ENCODE measurements around the gene COL5A1. TPM values are rescaled to one million over a fixed set of nuclear protein-coding genes. Genes with fewer than 3 reads are reported as not detected.
"Not testable (repeated sequence)": the region's sequence is repeated elsewhere in the genome, so short reads cannot be mapped to it uniquely, and the experiment has no call there.

COL5A1 gene
- total RNA-seq, 1 donor: 188 TPM

DNA sequence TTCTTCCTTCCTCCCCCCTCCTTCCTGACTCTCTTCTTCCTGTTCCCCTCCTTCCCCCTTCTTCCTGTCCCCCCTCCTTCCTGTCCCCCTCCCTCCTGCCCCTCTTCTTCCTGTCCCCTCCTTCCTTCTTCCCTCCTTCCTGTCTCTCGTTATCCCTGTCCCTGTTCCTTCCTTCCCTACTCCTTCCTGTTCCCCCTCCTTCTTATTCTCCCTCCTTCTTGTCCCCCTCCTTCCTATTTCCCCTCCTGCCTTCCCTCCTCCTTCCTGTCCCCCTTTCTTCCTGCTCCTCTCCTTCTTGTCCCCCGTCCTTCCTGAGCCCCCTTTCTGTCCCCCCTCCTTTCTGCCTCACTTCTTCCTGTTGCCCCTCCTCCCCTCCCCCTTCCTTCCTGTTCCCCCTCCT lies 70.6 kb downstream of the COL5A1 start:
- DNase-seq (ENCODE audit: low read depth): no peak
- no peak overlapping the region for H3K4me3 ChIP-seq (ENCODE audit: low read depth, low read length)
- TF ChIP-seq, protein P1, sequence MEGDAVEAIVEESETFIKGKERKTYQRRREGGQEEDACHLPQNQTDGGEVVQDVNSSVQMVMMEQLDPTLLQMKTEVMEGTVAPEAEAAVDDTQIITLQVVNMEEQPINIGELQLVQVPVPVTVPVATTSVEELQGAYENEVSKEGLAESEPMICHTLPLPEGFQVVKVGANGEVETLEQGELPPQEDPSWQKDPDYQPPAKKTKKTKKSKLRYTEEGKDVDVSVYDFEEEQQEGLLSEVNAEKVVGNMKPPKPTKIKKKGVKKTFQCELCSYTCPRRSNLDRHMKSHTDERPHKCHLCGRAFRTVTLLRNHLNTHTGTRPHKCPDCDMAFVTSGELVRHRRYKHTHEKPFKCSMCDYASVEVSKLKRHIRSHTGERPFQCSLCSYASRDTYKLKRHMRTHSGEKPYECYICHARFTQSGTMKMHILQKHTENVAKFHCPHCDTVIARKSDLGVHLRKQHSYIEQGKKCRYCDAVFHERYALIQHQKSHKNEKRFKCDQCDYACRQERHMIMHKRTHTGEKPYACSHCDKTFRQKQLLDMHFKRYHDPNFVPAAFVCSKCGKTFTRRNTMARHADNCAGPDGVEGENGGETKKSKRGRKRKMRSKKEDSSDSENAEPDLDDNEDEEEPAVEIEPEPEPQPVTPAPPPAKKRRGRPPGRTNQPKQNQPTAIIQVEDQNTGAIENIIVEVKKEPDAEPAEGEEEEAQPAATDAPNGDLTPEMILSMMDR (IDR thresholded peaks at IDR 0.05; ENCODE audit: insufficient read depth, low read length): no peak

DNA sequence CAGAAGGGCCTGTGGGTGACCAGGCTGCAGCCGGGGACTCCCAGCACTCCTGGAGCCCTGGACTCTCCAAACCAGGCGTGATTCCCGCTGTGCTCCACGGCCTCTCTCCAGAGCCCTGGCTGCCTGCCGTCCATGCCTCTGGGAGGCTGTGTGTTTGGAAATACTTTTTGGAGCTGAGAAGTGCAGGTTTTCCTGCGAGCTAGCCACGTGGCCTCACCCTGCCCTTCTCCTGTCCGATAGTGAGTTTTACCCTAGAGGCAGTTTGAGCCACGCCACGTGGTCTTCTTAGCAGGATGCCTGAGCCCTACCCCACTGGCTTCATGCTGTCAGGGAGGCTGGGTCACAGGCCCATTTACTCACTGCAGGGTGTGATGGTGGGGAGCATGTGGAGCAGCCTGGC lies 71.3 kb downstream of the COL5A1 start:
- TF ChIP-seq, protein P1 (IDR thresholded peaks at IDR 0.05; ENCODE audit: insufficient read depth, low read length): no peak
- H3K4me3 ChIP-seq (ENCODE audit: low read depth, low read length): no peak overlapping the region
- DNase-seq (ENCODE audit: low read depth): peak; percentile 56

DNA sequence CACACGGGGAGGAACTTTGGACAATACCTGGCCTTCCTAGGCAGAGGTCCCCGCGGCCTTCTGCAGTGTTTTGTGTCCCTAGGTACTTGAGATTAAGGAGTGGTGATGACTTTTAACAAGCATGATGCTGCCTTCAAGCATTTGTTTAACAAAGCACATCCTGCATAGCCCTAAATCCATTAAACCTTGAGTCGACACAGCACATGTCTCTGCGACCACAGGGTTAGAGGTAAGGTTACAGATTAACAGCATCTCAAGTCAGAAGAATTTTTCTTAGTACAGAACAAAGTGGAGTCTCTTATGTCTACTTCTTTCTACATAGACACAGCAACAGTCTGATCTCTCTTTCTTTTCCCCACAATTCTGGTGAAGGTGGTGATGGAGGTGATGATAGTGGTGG lies 73.9 kb downstream of the COL5A1 start:
- H3K4me3 ChIP-seq (ENCODE audit: low read depth, low read length); DNase-seq (ENCODE audit: low read depth): not testable (repeated sequence)

DNA sequence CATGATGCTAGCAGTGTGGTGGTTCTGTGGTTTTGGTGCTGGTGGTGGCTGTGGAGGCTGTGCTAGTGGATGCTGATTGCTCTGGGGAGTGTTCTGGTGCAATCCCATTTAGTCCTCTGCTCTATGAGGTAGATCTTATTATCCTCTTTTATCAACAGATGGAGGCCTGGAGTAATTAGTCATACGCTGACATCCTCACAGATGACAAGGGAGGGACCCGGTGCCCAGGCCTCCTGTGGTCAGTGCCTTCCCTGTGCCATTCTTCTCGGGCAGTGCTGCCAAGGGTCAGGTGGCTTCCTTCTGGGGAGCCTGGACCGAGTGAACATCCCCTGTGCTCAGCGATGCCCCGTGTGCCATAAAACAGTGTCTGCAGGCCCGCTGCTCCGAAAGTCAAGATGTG lies 74.5 kb downstream of the COL5A1 start:
- TF ChIP-seq, protein P1 (IDR thresholded peaks at IDR 0.05; ENCODE audit: insufficient read depth, low read length): no peak
- no peak overlapping the region for H3K4me3 ChIP-seq (ENCODE audit: low read depth, low read length)
- no peak for DNase-seq (ENCODE audit: low read depth)

DNA sequence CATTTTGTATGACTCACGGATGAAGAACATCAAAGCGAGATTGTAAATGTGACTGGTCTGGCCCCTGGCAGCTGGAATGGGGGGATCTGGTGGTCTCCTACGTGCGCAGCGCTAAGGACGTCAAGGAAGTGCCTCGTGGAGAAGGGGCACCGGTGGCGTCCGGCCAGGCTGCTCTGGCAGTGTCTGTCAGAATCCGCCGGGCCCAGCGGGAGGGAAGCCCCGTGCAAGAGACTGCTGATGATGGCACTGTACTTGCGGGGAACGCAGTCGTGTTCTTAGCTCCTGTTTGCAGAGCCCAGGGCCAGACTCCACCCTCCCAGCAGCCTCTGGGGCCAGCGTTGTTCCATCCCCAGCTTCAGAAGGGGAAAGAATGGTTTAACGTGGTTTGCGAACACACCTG lies 75.5 kb downstream of the COL5A1 start:
- TF ChIP-seq, protein P1 (IDR thresholded peaks at IDR 0.05; ENCODE audit: insufficient read depth, low read length): no peak
- DNase-seq (ENCODE audit: low read depth): no peak
- H3K4me3 ChIP-seq (ENCODE audit: low read depth, low read length): no peak overlapping the region

DNA sequence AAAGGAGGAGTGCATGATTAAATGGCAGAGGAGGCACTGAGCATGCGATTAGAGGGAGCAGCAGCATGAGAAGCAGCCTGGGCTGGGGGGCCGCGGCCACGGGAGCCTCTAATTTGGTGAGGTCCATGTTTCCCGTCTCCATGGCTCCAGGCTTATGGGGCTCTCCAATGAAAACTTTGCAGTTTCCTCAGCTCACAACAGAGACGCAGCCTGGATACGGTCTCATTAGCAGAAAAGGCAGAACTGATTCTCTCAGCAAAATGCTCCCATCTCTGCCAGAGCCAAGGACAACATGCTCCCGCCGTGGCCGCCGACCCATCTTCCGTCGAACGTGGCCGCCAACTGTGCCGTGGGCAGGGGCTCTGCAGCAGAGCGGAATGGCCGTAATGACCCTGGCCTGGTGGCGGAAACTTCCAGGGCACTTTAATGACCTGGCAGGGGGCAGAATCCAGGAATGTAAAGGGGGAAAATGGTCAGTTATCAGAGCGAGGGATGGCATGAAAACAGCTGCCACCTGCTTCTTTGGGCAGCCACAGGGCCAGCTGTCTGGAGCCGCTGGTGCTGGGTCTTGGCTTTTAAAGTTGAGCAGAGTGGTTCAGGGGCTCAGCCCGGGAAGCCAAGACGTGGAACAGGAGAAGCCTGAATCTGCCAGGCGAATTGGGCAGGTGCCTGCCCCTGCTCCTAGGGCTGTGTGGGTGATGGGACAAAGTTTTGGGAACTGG lies 76.5 kb downstream of the COL5A1 start:
- TF ChIP-seq, protein P1 (IDR thresholded peaks at IDR 0.05; ENCODE audit: insufficient read depth, low read length): no peak
- DNase-seq (ENCODE audit: low read depth): no peak
- H3K4me3 ChIP-seq (ENCODE audit: low read depth, low read length): no peak overlapping the region

DNA sequence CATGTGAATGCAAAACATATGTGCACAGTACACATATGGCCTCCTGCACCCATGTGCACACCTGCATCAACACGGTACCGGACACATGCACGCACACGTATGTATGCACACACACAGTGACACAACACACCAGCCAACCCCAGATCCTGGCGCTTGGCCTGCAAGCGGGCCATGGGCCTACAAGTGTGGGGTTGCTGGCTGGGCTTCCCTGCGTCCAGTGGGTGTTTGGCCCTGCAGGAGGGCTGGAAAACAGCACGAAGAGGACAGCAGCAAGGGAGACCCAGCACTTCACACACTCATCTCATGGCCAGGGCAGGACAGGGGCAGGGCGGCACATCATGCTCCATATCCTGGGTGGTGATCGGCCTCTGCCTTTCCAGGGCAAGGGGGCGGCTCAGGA lies 77.7 kb downstream of the COL5A1 start:
- TF ChIP-seq, protein P1 (IDR thresholded peaks at IDR 0.05; ENCODE audit: insufficient read depth, low read length): no peak

More for the DNA sequence above, 77.7 kb downstream of the COL5A1 start:
- DNase-seq (ENCODE audit: low read depth): no peak
- no peak overlapping the region for H3K4me3 ChIP-seq (ENCODE audit: low read depth, low read length)
